B cell (primary cell): ENCODE data around the gene AEN. TPM values are rescaled to one million over a fixed set of nuclear protein-coding genes. Genes with fewer than 3 reads are reported as not detected.

Source experiments
- ATAC-seq: fragments of 200-7000 bp; cut with Tn5 transposase; one replicate; pipeline ENCODE4 v1.10.0; 2021; ENCODE audit warnings: low read depth, mild to moderate bottlenecking, moderate number of reproducible peaks, moderate library complexity
- CTCF ChIA-PET: fragments of 350-600 bp; sonication (Branson Sonifier 250); formaldehyde crosslinking; loops from one replicate; lab custom pipeline; 2021; ENCODE audit warnings: antibody characterized with exemption, inconsistent platforms; lab: Charles Lee
- POLR2A ChIA-PET: fragments of 350-600 bp; sonication (Branson Sonifier 250); formaldehyde crosslinking; loops from one replicate; lab custom pipeline; 2021; ENCODE audit warnings: antibody characterized with exemption; lab: Charles Lee
- DNase-seq: peaks from one replicate; pipeline ENCODE4 v3.0.0; 2013
- H2AFZ ChIP-seq: 2 replicates; pipeline ENCODE4 v1.6.1; 2012; ENCODE audit warnings: mild to moderate bottlenecking, low read depth, low read length; ENCODE audit not compliant: insufficient read depth, poor library complexity, severe bottlenecking
- H3K27ac ChIP-seq, 2 donors: 1 replicate in 1 of 2; 2 replicates in 1 of 2; pipeline ENCODE4 v1.5.1; 2012 to 2013; ENCODE audit warnings: low read length in 2 of 2, mild to moderate bottlenecking in 2 of 2, moderate library complexity in 1 of 2
- H3K27me3 ChIP-seq, 4 experiments: fragments of 200-600 bp in 1 of 4; sonication (generic) in 1 of 4; replicated peaks in 1 of 4; 1 replicate in 2 of 4; 2 replicates in 2 of 4; pipeline versions ENCODE4 v1.6.1 to v1.7.0; 2013 to 2016; ENCODE audit warnings: low read length in 3 of 4, mild to moderate bottlenecking in 2 of 4, mixed read lengths in 1 of 4, moderate library complexity in 1 of 4; ENCODE audit not compliant: insufficient read depth in 4 of 4, control insufficient read depth in 3 of 4; ENCODE audit errors: control extremely low read depth in 1 of 4
- H3K36me3 ChIP-seq, 2 experiments: replicated peaks in 1 of 2; 1 replicate in 1 of 2; 2 replicates in 1 of 2; pipeline versions ENCODE4 v1.6.1 to v1.7.1; 2013; ENCODE audit warnings: low read length in 1 of 2; ENCODE audit not compliant: insufficient read depth in 2 of 2, control insufficient read depth in 1 of 2; ENCODE audit errors: control extremely low read depth in 1 of 2, extremely low read depth in 1 of 2
- H3K4me1 ChIP-seq, 2 donors: fragments of 200-600 bp in 1 of 2; sonication (generic) in 1 of 2; 1 replicate in 1 of 2; 2 replicates in 1 of 2; pipeline versions ENCODE4 v1.5.1 to v1.6.1; 2013 to 2017; ENCODE audit warnings: low read length in 2 of 2; ENCODE audit not compliant: control insufficient read depth in 2 of 2, insufficient read depth in 2 of 2
- H3K4me2 ChIP-seq: replicated peaks from 2 replicates; pipeline ENCODE3; 2012; ENCODE audit warnings: mild to moderate bottlenecking, low read depth, low read length; ENCODE audit not compliant: poor library complexity, severe bottlenecking
- H3K4me3 ChIP-seq, 5 experiments: fragments of 200-600 bp in 1 of 5; sonication (generic) in 1 of 5; 1 replicate in 3 of 5; 2 replicates in 2 of 5; pipeline versions ENCODE4 v1.5.1 to v1.7.0; 2011 to 2016; ENCODE audit warnings: low read length in 4 of 5, mild to moderate bottlenecking in 4 of 5, low read depth in 2 of 5, control low read depth in 1 of 5, moderate library complexity in 1 of 5; ENCODE audit not compliant: insufficient read depth in 1 of 5; ENCODE audit errors: control extremely low read depth in 1 of 5, extremely low read depth in 1 of 5
- H3K79me2 ChIP-seq: fragments of 200-600 bp; sonication (generic); one replicate; pipeline ENCODE4 v1.6.0; 2016; ENCODE audit warnings: low read length; ENCODE audit not compliant: control insufficient read depth, insufficient read depth
- H3K9ac ChIP-seq: fragments of 200-600 bp; sonication (generic); 2 replicates; pipeline ENCODE4 v1.6.1; 2017; ENCODE audit warnings: mild to moderate bottlenecking, low read length, moderate library complexity
- H3K9me3 ChIP-seq, 3 donors: one replicate each; pipeline versions ENCODE4 v1.6.1 to v1.7.1; 2013; ENCODE audit warnings: low read length in 2 of 3; ENCODE audit not compliant: control insufficient read depth in 2 of 3, insufficient read depth in 1 of 3; ENCODE audit errors: control extremely low read depth in 1 of 3
- H4K20me1 ChIP-seq: 2 replicates; pipeline ENCODE4 v1.6.0; 2012; ENCODE audit warnings: mild to moderate bottlenecking, low read length; ENCODE audit not compliant: insufficient read depth, control insufficient read depth, poor library complexity, severe bottlenecking
- H3K27ac Mint-ChIP-seq: one replicate; pipeline ENCODE4 v1.8.0; 2021; ENCODE audit warnings: mixed read lengths
- H3K27me3 Mint-ChIP-seq: one replicate; pipeline ENCODE4 v1.8.0; 2021; ENCODE audit warnings: mixed read lengths
- H3K4me1 Mint-ChIP-seq: one replicate; pipeline ENCODE4 v1.8.0; 2021; ENCODE audit warnings: mixed read lengths
- H3K4me3 Mint-ChIP-seq: one replicate; pipeline ENCODE4 v1.8.0; 2021; ENCODE audit warnings: mixed read lengths
- H3K9me3 Mint-ChIP-seq: one replicate; pipeline ENCODE4 v1.8.0; 2022; ENCODE audit warnings: mixed read lengths; ENCODE audit not compliant: insufficient read depth
- EZH2 ChIP-seq: IDR thresholded peaks from 2 replicates; pipeline ENCODE4 v1.6.1; 2012; ENCODE audit warnings: borderline replicate concordance, low read depth, mild to moderate bottlenecking, moderate library complexity, low read length; ENCODE audit not compliant: insufficient read depth, poor library complexity, severe bottlenecking
- WGBS: methylation state at CpG from one replicate; pipeline ENCODE4 v1.1.5; 2013; ENCODE audit warnings: missing lambda C conversion rate; ENCODE audit not compliant: insufficient coverage; 5-methylcytosine and 5-hydroxymethylcytosine counted together
- intact Hi-C: fragments of 100-400 bp; cut with micrococcal nuclease; formaldehyde crosslinking; loops from one replicate; pipeline ENCODE4 v1.10.0; 2022
- polyA plus RNA-seq: library from polyadenylated mRNA; depleted of rRNA; stranded (reverse); fragments of >200 nt; gene quantifications from 2 replicates; pipeline ENCODE4 v1.2.3, GENCODE V29; 2012
- total RNA-seq, 2 donors: library from RNA; stranded (reverse); fragments of 120-200 nt in 1 of 2; gene quantifications; 1 replicate in 1 of 2; 2 replicates in 1 of 2; pipeline versions ENCODE4 v1.2.3 to v1.2.4, GENCODE V29; 2013 to 2022
- TF ChIP-seq, protein P1 (sequence below): fragments of 200-600 bp; IDR thresholded peaks from one replicate; pipeline ENCODE4 v1.8.0; 2022; ENCODE audit warnings: antibody characterized with exemption, mild to moderate bottlenecking

The AEN gene
- total and polyA plus RNA-seq, 2 donors (not counting 1 experiment from before 2014, with no cell fraction given) = 18.5 to 42.9 TPM

DNA sequence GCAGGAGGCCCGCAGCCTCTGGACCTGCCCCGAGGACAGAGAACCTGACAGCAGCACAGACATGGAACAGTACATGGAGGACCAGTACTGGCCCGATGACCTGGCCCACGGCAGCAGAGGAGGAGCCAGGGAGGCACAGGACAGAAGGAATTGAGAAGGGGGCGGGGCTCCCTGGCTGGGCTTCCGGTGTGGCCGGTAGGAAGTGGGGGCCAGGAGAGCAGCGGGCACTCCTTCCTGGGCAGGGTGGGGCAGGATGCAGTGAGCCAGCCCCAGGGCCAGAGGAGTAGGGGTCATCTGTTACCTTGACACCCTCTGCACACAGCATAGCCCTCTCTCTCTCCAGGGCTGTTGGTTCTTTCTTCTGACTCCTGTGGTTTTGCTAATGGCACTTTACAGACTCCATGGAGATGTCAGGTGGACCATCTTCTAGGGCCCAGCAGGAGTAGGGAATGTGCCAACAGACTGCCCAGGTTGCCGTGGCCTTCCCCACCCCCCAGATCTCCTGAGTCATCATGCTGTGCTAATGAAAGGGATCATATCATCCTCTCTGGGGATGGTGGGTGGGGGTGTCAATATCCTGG is 9.1 kb downstream of the AEN start:
- H3K4me1 ChIP-seq = peaks cover 68 to 84% of the 10 kb centered on the region in 2 donors
- peak overlapping the region; percentile 42 to 51 for H3K27ac ChIP-seq
- intact Hi-C loops = no loop called here
- no peaks in the 10 kb centered on the region for H3K27me3 ChIP-seq
- CTCF ChIA-PET = interaction anchor here (1.3 to 7.0 kb wide), 3 partner anchors 27 to 36 kb away, joined by 5 to 162 read pairs (median 18); no protein-coding TSS in a partner anchor
- DNase-seq (no peak), ATAC-seq (no peak)
- Mint-ChIP-seq H3K27ac (peak overlapping the region; percentile 87), H3K27me3 (no peaks in the 10 kb centered on the region), H3K4me1 (peaks cover 79% of the 10 kb centered on the region), H3K4me3 (peak overlapping the region; percentile 40), H3K9me3 (no peaks in the 10 kb centered on the region)
- 54% methylated on average over 7 of the region's 9 CpGs for WGBS
- H3K79me2 ChIP-seq = peaks cover 80% of the 10 kb centered on the region
- H3K9ac ChIP-seq = no peak overlapping the region
- peaks cover 0 to 60% of the 10 kb centered on the region in 2 experiments for H3K36me3 ChIP-seq
- TF ChIP-seq EZH2 = no peak
- TF ChIP-seq, protein P1, sequence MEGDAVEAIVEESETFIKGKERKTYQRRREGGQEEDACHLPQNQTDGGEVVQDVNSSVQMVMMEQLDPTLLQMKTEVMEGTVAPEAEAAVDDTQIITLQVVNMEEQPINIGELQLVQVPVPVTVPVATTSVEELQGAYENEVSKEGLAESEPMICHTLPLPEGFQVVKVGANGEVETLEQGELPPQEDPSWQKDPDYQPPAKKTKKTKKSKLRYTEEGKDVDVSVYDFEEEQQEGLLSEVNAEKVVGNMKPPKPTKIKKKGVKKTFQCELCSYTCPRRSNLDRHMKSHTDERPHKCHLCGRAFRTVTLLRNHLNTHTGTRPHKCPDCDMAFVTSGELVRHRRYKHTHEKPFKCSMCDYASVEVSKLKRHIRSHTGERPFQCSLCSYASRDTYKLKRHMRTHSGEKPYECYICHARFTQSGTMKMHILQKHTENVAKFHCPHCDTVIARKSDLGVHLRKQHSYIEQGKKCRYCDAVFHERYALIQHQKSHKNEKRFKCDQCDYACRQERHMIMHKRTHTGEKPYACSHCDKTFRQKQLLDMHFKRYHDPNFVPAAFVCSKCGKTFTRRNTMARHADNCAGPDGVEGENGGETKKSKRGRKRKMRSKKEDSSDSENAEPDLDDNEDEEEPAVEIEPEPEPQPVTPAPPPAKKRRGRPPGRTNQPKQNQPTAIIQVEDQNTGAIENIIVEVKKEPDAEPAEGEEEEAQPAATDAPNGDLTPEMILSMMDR = no peak
- POLR2A ChIA-PET = no interaction called here
- H3K9me3 ChIP-seq = no peaks in the 10 kb centered on the region
- no peak overlapping the region for H2AFZ ChIP-seq
- H3K4me3 ChIP-seq = peak overlapping the region in 1 of 5 experiments; percentile 6
- no peaks in the 10 kb centered on the region for H4K20me1 ChIP-seq
- H3K4me2 ChIP-seq = peak overlapping the region; percentile 57

DNA sequence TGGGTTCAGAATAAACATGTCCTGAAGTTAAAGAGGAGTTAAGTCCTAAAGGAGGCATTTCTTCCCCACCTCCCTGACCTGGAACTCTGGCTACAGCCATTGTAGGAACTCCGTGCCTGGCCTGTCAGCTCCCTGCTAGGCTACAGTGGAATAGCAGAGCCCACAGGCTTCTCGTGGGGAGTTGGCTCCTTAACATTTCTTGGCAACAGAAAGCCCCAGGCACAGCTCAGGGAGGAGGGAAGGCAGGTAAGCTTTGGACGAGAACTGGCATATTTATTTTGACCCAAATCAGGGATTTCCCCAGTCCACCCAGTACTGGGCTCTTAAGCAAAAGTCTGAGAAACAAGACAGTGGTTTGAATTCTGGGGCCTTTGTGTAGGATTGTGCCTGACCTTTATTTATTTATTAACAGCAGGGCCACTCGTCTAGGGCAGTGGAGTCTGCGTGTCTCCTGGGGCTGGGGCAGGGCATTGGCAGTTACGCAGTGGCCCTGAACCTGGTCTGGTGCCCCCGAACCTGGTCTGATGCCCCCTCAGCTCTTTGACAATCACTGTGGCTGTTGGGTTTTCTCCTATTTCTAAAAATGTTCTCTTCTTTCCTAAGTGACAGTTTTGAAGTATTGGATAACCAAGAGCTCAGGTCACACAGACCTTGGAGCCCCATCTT is 9.8 kb downstream of the AEN start:
- H3K4me2 ChIP-seq = no peak overlapping the region
- no peaks in the 10 kb centered on the region for H4K20me1 ChIP-seq
- H3K4me1 Mint-ChIP-seq = peaks cover 80% of the 10 kb centered on the region
- no peak overlapping the region for H3K4me3 Mint-ChIP-seq
- H3K36me3 ChIP-seq = peaks cover 0 to 59% of the 10 kb centered on the region in 2 experiments
- ATAC-seq = no peak
- H3K27ac ChIP-seq = peak overlapping the region; percentile 42 to 51
- WGBS = 88% methylated on average over 6 of the region's 7 CpGs
- intact Hi-C loops = no loop called here
- H3K9me3 ChIP-seq = no peaks in the 10 kb centered on the region
- no peaks in the 10 kb centered on the region for H3K27me3 ChIP-seq
- H3K27ac Mint-ChIP-seq = peak overlapping the region; percentile 87
- TF ChIP-seq EZH2 = no peak
- TF ChIP-seq, protein P1 = no peak
- H3K9me3 Mint-ChIP-seq = no peaks in the 10 kb centered on the region
- ChIA-PET POLR2A (no interaction called here), CTCF (interaction anchor here (1.3 to 5.9 kb wide), 3 partner anchors 7 to 33 kb away, joined by 5 to 56 read pairs (median 18); no protein-coding TSS in a partner anchor)
- H3K9ac ChIP-seq = no peak overlapping the region
- no peak overlapping the region for H2AFZ ChIP-seq
- no peak overlapping the region for H3K4me3 ChIP-seq
- H3K4me1 ChIP-seq = peaks cover 74 to 89% of the 10 kb centered on the region in 2 donors
- no peak for DNase-seq
- H3K27me3 Mint-ChIP-seq = no peaks in the 10 kb centered on the region
- peaks cover 77% of the 10 kb centered on the region for H3K79me2 ChIP-seq
